Hematopoietic multipotent progenitor cell treated with erythropoietin and hydrocortisone succinate and interleukin-3 and kit ligand, for 4 days (in vitro differentiated cells): Measurements from ENCODE around the gene GNPDA1.

Experiments used
- DNase-seq: peaks from one replicate; pipeline ENCODE4 v3.0.0-alpha.2; 2015

GNPDA1 gene

DNA sequence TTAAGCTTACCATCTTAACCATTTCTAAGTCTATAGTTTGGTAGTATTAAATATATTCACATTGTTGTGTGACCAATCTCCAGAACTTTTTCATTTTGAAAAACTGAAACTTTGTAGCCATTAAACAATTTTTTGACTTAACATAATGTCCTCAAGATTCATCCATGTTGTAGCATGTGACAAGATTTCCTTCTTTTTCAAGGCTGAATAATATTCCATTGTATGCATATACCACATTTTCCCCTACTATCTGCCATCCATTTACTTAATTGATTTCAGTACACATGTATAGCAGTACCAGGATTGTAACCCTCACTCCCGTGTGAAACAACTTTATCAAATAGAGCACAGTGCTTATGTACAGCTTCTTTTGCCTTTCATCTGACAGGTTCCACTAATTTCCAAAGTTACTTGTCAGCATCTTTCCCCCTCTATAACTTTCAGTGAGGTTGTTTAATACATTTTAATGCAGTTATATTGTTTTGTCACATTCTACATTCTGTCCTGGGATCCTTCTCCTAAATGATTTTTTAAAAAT, 7.4 kb upstream of the GNPDA1 start:
- DNase-seq, result no peak

DNA sequence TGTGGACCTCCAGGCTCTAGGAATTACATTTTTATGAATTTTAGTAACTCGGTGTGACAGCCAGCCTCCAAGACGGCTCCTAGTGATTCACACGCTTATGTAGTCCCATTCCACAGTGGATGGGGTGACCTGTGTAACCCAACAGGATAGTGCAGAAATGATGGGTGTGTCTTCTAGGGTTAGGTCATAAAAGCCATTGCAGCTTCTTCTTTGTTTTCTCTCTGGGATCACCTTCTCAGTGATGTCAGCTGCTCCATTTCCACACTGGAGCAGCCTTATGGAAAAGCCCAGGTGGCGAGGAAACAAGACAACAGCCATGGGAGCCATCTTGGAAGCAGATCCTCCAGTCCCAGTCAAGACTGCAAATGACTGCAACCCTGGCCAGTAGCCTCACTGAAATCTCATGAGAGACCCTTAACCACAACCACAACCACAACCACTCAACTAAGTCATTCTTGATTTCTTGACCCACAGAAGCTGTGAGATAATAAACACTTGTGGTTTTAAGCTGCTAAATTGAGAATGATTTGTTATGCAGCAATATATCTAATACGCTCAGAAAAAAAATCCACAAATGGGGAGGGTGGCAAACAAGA, 5.1 kb upstream of the GNPDA1 start:
- DNase-seq, result peak; percentile 88

DNA sequence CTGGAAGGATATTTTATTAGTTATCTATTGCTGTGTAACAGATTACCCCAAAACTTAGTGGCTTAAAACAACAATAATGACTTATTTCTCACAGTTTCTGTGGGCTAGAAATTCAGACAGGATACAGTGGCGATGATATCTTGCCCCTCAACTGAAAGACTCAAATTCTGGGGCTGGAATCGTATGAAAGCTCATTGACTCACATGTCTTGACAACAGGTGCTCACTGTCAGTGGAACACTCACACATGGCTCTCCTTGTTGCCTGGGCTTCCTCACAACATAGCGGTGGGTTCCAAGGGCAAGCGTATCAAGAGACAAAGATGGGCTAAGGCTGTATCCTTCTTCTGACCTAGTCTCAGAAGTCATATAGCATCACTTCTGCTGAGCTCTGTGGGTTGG, 3.7 kb upstream of the GNPDA1 start:
- DNase-seq, result no peak

DNA sequence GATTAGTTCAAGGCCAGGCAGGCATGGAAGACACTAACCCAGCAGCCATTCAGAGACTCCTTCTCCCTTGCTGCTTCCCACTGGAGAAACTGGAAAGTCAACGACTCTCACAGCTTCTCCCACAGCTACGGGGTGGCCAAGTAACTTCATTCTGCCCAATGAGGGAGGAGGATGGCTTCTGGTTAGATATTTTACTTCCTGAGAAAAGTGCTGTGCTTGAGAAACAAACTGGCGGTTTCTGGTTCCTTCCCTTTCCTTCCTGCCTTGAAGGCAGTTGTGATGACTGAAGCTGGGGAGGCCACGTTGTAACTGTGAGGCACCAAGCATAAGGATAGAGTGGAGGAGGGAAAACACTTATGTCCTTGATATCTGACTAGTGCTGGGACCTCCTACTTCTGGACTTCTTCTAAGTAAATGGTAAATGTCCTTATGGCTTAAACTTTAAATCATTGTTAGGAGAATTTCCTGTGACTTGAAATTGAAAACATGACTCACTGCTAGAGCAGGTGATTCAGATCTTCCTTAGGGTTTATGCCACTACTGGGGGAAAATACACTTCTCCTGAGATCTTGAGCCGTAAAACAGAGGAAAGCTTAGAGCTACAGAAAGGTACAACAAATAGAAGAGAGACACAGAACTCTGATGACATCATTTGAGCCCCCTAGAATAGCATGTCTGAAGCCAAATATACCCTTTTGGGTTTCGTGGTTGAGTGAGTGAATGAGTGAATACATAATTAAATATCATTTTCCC, 3.1 kb upstream of the GNPDA1 start:
- DNase-seq, result peak; percentile 68

DNA sequence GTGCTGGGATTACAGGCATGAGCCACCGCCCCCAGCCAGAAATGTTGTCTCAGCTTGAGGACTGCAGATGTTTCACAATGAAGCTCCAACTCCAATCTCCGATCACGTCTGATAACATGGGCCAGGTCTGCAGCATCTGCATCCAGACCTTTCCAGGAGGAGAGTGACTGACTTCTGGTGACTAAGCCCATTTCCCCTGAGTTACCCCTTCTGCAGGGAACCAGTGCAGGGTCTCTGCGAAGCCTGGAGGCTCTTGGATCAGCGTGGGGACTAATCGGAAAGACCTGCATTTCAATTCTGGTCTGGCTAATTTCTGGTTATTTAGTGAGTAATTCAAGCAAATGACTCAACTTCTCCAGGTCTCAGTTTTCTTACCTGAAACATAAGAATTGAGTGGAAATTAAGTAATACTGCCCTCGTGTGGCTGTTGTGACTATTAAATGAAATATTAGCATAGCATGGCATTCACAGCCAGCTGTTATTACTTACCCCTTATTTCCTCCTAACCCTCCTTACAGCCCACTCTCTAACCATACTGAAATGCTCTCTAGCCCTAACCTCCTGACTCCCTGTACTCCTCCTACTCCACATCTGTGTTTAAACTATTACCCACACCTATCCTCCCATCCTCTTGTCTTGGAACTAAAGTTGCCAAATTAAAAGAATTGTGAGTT, 2.2 kb upstream of the GNPDA1 start:
- peak; percentile 77 for DNase-seq

DNA sequence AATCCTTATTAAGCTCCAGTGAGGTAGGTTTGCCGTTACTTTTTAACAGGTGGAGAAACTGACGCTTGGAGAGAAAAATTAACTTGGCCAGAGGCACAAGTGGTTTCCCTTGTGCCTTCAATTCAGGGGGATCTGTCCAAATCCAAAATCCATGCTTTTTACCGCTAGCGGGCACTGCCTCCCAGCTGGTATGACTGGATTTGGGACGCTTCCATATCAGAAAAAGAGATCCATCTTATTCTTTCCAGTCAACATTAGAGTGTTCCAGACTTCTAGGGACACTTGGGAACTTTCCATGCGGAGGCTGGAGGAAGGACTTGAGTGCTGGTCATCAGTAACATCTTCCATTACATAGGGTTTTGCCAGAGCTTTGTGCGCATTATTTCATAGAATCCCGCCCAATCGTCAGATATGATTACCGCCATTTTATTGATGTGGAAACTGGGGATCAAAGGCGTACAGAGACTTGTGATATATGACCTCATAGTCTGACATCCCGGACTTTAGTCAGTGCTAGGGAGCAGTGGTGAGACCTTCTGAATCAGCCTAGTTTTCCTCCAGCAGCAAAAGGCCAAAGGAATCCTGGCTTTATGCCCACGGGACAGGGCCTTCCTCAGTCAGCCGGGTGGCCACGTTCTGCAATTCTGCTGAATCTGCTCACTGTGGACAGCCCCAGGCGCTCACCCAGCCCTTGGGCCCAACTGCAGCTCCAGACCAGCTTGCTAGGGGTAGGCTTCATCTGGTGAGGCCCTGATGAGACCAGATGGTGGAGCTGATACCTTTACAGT, 1.1 kb upstream of the GNPDA1 start:
- DNase-seq, result peak; percentile 46

DNA sequence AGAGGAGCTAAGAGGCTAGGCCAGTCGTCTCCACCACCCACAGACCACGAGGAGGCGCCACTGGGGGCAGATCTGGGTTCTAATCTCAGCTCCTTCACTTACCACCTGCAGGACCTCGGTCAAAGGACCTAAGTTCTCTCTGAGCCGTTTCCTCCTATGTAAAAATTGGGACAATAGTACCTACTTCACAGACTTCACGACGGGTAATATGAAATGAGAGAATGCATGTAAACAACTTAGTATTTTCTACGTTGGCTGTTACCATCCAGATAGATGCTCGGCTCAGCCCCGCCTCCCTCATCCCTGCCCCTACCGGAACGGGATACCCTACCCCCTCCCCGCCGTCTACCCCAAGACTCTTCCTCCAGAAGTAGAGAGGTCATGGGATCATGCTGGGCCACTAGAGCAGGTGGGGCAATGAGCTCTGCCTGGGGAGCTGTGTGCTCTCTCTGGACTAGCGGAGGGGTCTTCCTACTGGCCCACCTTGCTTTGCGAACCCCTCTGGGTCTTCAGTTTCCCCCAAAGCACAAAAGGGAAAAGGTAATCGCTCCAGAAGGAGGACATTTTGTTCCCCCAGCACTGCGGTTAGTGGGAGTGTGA, 541 bp downstream of the GNPDA1 start:
- DNase-seq, result peak; percentile 53

DNA sequence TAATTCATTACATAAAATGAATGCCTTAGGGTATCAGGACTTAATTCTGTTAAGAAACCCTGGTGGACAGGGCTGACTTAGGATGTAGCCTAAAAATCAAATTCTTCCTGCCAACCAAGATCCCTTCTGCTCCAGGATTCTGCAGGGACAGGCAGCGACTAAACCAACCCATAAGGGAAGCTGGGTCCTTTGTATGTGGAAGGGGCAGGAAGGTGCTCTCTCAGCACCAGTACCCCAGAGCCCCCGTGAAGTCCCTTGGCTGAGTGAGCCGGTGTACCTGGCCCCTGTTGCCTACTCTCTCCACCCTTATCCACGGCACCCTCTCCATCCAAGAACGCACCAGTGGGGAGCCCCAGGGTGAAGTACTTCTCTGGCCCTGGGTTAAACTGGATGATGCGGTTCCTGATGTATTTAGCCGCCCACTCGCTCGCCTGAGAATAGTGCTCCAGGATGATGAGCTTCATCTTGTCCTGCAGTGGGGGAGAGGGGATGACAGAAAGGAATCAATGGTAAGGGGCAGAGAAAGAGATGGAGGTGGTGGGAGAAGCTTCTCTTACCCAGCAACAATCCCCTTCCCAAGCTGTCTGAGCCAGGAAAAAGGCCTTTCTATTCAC, 1.1 kb downstream of the GNPDA1 start:
- no peak for DNase-seq

DNA sequence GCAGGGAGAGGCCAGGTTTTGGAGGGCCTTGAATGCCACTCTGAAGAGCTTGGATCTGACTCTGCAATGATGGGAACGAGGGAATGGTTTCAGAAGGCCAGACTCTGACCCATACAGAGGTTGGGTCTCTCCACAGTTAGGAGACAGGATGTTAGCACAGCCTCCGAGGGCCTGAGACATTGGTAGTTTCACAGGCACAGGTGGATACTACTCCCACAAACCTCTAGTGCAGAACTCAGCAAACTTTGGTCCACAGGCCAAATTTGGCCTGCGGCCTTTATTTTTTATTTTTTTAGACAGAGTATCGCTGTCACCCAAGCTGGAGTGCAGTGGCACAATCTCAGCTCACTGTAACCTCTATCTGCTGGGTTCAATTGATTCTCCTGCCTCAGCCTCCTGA, 2.9 kb downstream of the GNPDA1 start:
- no peak for DNase-seq

DNA sequence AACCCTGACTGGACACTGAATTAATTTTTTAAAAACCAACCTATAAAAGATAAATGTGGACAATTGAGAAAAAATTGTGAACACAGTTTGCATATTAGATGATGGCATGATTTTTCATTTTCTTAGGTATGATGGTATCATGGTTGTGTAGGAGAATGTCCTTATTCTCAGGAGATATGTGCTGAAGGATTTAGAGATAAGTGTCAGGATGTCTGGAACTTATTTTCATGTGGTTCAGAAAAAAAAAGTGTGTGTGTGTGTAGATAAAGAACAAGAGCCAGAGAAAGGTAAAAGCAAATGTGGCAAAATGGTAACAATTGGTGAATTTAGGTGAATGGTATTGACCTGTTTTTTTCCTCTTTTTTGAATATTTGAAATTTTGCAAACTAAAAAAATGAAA, 4.0 kb downstream of the GNPDA1 start:
- peak; percentile 20 for DNase-seq

DNA sequence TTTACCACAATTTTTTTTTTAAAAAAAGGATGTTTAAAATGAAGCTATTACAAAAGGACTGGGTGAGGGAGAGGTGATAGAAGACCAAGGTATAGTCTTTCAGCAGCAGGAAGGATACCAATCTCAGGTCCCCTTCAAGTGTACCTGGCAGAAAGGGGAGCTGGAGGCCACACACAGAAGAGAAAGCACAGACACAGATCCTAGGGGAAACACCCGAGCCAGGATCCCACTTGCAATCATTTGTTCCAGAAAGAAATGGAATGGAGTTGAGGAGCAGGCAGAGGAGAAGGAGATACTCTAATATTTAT, 5.6 kb downstream of the GNPDA1 start:
- DNase-seq, result no peak

DNA sequence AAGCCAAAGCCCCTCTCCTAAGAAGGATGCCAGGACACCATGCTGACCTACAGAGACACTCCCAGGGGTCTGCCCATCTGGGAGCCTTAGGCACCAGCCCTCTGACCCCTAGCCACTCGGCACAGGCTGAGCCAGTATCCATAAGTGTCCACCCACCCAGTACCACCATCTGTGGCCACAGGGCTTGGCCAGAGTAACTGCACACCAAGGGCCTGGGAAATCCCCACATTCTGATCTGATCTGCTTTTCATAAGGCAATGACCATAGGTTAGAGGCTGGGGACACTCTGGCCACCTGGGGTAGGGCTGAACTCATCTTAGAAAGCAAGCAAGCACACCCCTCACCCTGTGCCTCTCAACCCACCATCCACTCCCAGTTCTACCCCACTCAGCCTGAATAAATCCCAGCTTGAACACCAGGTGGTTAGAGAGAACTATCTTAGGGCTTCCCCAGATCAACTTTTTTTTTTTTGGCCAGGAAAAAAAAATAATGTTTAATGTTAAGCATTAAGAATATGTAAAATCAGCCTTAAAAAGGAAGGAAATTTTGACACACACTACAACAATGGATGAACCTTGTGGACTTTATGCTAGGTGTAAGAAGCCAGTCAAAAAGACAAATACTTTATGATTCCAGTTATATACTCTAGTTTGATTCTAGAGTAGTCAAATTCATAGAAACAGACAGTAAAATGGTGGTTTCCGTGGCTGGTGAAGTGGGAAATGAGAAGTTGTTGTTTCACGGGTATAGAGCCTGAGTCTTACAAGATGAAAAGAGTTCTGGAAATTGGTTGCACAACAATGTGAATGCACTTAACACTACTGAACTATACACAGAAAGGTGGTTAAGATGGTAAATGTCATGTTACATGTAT, 6.2 kb downstream of the GNPDA1 start:
- DNase-seq, result peak; percentile 53

DNA sequence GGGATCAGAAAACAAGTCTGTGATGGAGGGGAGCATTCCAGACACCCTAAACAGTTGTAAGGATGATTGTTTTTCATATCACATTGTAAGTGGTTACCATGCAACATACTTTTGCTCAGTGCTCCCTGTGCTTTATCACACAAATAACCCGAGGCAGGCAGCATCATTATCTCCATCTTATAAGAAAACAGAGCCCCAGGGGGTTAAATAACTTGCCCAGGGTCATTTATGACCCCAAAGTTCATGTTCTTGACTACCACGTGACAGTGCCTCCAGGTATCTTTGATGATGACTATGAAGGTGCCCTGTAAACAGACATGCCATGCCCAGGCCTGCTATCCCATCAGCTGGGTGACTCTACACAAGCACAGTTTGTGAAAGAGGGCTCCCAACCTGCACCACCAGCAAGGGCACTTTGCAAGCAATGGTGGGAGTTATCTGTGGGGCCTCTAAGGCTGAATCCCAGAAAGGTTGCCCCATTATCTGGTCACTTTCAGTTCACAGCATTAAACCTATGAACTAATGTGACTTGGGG, 9.5 kb downstream of the GNPDA1 start:
- DNase-seq, result no peak

DNA sequence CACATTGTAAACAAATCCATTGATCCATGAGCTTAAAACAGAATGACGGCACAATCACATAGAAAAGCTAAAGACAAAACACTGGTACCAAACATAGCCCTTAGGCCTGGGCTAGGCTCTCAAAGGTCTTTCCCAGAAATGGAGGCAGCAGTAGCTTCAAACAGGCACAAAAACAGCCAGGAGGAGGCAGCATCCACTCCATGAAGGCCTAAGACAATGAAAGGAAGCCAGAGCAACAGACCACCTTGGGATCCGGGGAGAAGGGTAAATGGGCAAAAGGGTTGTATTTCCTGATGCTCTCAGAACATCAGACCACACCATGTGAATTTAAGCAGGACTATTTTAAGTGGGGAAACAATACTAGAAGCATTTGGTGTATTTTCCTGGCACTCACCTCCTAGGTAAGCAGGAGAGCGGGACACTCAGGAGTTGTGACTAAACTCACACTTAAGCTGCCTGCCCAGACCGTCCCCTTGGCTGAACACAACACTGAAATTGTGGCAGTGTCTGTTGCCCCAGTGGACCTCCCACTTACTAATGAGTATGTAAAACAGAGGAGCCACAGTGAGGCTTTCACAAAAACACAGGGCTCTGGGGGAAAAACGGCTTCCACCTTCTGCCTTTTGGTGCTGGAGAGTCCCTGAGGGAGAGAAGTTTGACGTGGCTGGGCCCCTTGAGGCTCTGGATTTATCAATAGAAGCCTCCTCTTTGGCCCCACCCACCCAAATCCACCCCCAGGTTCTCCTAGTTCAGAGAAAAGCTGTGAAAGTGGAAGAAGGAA, 11.9 kb downstream of the GNPDA1 start:
- peak; percentile 43 for DNase-seq

DNA sequence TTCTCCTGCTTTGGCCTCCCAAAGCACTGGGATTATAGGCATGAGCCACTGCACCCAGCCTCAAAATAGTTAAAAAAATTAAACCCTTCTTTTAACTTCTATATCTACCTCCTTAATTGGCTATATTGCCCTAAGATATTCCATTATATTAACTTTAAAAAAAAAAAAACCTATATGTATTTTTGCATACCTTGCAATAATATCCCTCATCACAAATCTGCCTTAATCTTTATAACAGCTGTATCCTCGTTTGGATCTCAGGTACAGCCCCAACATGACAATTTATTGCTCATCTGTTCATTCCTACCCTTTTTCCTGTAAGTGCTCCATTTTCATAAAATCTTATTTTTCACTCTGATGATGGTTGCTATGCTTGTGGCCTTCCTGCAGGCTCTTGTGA, 12.7 kb downstream of the GNPDA1 start:
- no peak for DNase-seq

DNA sequence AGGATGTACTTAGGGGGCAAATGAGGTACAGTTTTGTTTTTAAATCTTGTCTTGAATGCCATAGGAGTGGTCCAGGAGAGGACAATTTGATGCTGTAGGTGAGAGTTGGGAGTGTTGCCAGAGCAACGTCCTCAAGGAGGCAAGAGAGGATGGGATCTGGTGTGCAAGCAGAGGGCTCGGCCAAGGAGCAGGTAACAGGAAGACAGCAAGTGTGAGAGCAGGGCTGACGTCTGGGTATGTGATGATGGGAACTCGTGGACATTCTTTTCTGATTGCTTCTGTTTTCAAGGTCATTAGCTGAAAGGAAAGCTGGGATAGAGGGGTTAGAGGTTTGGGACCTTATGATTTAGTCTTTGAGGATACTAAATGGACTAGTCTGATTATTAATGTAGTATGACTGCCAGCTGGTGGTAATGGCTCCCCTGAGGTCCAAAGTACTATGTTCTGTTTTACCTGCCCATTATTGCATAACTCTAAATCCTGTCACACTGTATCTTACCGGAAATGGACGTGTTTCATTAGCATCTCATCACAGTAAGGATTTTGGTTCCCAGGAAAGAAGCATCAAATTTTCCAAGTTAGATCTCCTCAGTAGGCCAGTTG, 15.4 kb downstream of the GNPDA1 start:
- DNase-seq, result no peak

DNA sequence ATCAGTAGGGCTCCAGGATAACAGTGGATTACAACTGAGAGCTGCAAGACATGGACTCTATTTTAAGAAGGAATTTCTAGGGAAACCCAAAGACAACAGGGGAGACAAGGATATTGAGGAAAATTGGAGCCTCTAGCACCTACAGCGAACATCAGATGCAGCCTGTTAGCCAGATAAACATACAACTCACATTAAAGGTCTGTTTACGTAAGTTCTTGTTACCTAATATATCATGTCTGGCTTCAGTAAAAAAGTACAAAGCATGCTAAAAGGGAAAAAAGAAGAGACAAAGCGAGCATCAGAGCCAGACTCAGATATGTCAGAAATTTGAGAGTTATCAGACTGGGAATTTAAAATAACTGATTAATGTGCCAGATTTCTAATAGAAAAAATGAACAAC, 17.2 kb downstream of the GNPDA1 start:
- DNase-seq, result no peak

DNA sequence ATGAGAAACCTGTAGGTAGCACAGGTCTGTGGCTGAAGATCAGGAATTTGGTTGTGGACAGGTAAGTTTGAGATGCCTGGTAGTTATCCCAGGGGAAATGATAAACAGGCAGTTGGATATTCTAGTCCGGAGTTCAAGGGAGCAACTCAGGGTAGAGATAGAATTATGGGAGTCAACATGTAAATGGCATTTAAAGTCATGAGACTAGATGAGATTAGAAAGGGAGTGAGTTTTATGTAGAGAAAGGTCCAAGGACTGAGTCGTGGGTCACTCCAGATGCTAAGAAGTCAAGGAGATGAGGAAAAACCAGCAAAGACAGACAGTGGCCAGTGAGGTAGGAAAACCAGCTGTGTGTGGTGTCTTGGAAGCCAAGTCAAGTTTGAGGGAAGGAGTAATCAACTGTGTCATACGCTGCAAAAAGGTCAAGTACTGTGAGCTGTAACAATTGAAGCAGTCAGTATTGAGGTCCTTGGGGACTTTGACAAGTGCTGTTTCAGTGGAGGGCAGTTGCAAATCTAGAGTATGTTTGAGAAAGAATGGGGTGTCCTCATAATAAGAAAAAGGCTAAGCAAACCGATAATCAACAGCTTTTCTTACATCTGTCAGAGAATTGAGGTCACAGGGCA, 18.2 kb downstream of the GNPDA1 start:
- no peak for DNase-seq

DNA sequence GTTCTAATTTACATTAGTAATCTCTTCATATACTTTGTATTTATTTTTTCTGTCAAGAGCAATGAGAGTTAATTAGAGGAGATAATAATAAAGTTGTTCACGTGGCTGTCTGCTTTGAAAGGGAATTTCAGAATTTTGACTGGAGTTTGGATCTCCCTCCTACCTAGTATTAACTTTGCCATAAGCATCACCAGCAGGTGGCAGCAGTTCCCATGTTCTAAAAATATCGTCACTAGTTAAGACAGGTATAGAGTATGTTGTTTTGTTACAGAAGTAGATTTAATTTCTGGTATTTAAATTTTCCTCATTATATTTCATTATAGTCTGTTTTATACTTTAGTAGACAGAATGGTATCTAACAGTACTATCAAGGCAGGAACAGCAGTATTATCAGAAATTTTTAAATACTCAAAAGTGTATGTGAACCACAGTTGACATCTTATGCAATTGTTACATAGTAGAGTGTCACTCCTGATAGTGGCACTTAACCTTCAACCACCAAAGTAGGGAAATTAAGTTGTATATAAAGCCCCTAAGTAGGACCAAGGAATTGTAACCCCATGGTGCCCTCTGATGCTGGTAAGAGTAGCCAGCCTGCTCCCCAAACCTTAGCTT, 20.4 kb downstream of the GNPDA1 start:
- peak; percentile 83 for DNase-seq
